SK-N-SH (cell line): ENCODE results near the gene PERM1. TPM values are rescaled to one million over a fixed set of nuclear protein-coding genes. Genes with fewer than 3 reads are reported as not detected.

ENCODE experiments used
- CTCF ChIA-PET: fragments of 300-600, 350-600 bp; formaldehyde crosslinking; extraction: SDS; loops from one replicate; lab custom pipeline; 2021; lab: Yijun Ruan, JAX
- POLR2A ChIA-PET: fragments of 350-600 bp; sonication (Branson Sonifier 250); formaldehyde crosslinking; extraction: SDS; loops from one replicate; lab custom pipeline; 2020; ENCODE audit warnings: antibody characterized with exemption, inconsistent platforms; lab: Yijun Ruan, JAX
- DNase-seq: peaks from one replicate; pipeline ENCODE4 v3.0.0; 2012
- H2AFZ ChIP-seq: fragments of 200-600 bp; sonication (generic); 2 replicates; pipeline ENCODE4 v1.8.1; 2016; ENCODE audit warnings: antibody characterized with exemption, mild to moderate bottlenecking, low read depth
- H3F3A ChIP-seq: fragments of 200-600 bp; sonication (generic); replicated peaks from 2 replicates; pipeline ENCODE3; 2016; ENCODE audit warnings: antibody characterized with exemption, mild to moderate bottlenecking; ENCODE audit not compliant: insufficient read depth
- H3K27ac ChIP-seq, 2 experiments: fragments of 200-500 bp in 1 of 2; fragments of 200-600 bp in 1 of 2; sonication (Bioruptor generic) in 1 of 2; sonication (generic), shearing (Covaris generic) in 1 of 2; 2 replicates each; pipeline versions ENCODE4 v1.5.1 to v1.6.1; 2014 to 2016; ENCODE audit warnings: low read depth in 2 of 2, inconsistent platforms in 1 of 2, low read length in 1 of 2, mild to moderate bottlenecking in 1 of 2, mixed read lengths in 1 of 2
- H3K27me3 ChIP-seq: fragments of 200-600 bp; sonication (generic), shearing (Covaris generic); 2 replicates; pipeline ENCODE4 v1.6.1; 2016; ENCODE audit warnings: mixed run types; ENCODE audit not compliant: insufficient read depth
- H3K36me3 ChIP-seq, 2 experiments: fragments of 200-500 bp in 1 of 2; fragments of 200-600 bp in 1 of 2; sonication (Bioruptor generic) in 1 of 2; sonication (generic) in 1 of 2; replicated peaks in 1 of 2; 2 replicates each; pipeline versions ENCODE3 to v1.5.1; 2014 to 2016; ENCODE audit warnings: low read length in 1 of 2, mild to moderate bottlenecking in 1 of 2; ENCODE audit not compliant: insufficient read depth in 2 of 2, control insufficient read depth in 1 of 2
- H3K4me1 ChIP-seq, 2 experiments: fragments of 200-500 bp in 1 of 2; fragments of 200-600 bp in 1 of 2; sonication (Bioruptor generic) in 1 of 2; sonication (generic), shearing (Covaris generic) in 1 of 2; 2 replicates each; pipeline versions ENCODE4 v1.5.1 to v1.6.1; 2014 to 2016; ENCODE audit warnings: low read depth in 1 of 2, low read length in 1 of 2, mixed run types in 1 of 2; ENCODE audit not compliant: insufficient read depth in 2 of 2, control insufficient read depth in 1 of 2
- H3K4me2 ChIP-seq: fragments of 200-600 bp; sonication (generic), shearing (Covaris generic); 2 replicates; pipeline ENCODE4 v1.6.1; 2017; ENCODE audit warnings: mixed run types
- H3K4me3 ChIP-seq, 2 experiments: fragments of 200-500 bp in 1 of 2; fragments of 200-600 bp in 1 of 2; sonication (Bioruptor generic) in 1 of 2; sonication (generic), shearing (Covaris generic) in 1 of 2; 2 replicates each; pipeline versions ENCODE4 v1.5.1 to v1.8.1; 2014 to 2016; ENCODE audit warnings: low read depth in 2 of 2, inconsistent platforms in 1 of 2, low read length in 1 of 2, mild to moderate bottlenecking in 1 of 2, mixed read lengths in 1 of 2, moderate library complexity in 1 of 2
- H3K79me2 ChIP-seq: fragments of 200-600 bp; sonication (generic); 2 replicates; pipeline ENCODE4 v1.8.1; 2017; ENCODE audit warnings: mild to moderate bottlenecking; ENCODE audit not compliant: insufficient read depth
- H3K9ac ChIP-seq: fragments of 200-600 bp; sonication (generic); 2 replicates; pipeline ENCODE4 v1.6.1; 2017; ENCODE audit warnings: mixed run types
- H3K9me2 ChIP-seq: fragments of 200-600 bp; sonication (generic); 2 replicates; pipeline ENCODE4 v1.6.1; 2017; ENCODE audit warnings: mixed run types
- H3K9me3 ChIP-seq: fragments of 200-600 bp; sonication (generic); 2 replicates; pipeline ENCODE4 v1.6.1; 2017; ENCODE audit warnings: mixed run types, mild to moderate bottlenecking, moderate library complexity
- H4K20me1 ChIP-seq: fragments of 200-600 bp; sonication (generic); 2 replicates; pipeline ENCODE4 v1.6.1; 2017; ENCODE audit warnings: mild to moderate bottlenecking, mixed run types; ENCODE audit not compliant: insufficient read depth
- CHD2 ChIP-seq: fragments of 150-350 bp; IDR thresholded peaks from 2 replicates; pipeline ENCODE4 v1.6.1; 2018; ENCODE audit warnings: low read length; ENCODE audit not compliant: partially characterized antibody
- ELF1 ChIP-seq: IDR thresholded peaks from 2 replicates; pipeline ENCODE4 v1.4.0; 2012
- EZH2phosphoT487 ChIP-seq: fragments of 200-600 bp; sonication (generic); IDR thresholded peaks from 2 replicates; pipeline ENCODE4 v1.6.1; 2017; ENCODE audit warnings: low read depth, mixed run types, mild to moderate bottlenecking, antibody characterized with exemption, moderate library complexity, borderline replicate concordance
- FOSL2 ChIP-seq: IDR thresholded peaks from 2 replicates; pipeline ENCODE4 v1.4.0; 2012; ENCODE audit warnings: low read depth, mild to moderate bottlenecking, moderate library complexity, borderline replicate concordance
- FOXM1 ChIP-seq: IDR thresholded peaks from 2 replicates; pipeline ENCODE4 v1.4.0; 2012; ENCODE audit warnings: low read depth, mild to moderate bottlenecking
- GATA2 ChIP-seq: sonication (generic); formaldehyde crosslinking; IDR thresholded peaks from 2 replicates; pipeline ENCODE4 v1.5.0; 2020; ENCODE audit warnings: mild to moderate bottlenecking, missing genetic modification reagents
- MAX ChIP-seq: IDR thresholded peaks from 2 replicates; pipeline ENCODE4 v1.4.0; 2012; ENCODE audit warnings: low read depth
- NFIC ChIP-seq: IDR thresholded peaks from 2 replicates; pipeline ENCODE4 v1.4.0; 2012; ENCODE audit warnings: borderline replicate concordance
- NRF1 ChIP-seq: IDR thresholded peaks from 2 replicates; pipeline ENCODE4 v1.6.1; 2012; ENCODE audit warnings: low read depth, mild to moderate bottlenecking, low read length
- RCOR1 ChIP-seq: fragments of 150-350 bp; IDR thresholded peaks from 2 replicates; pipeline ENCODE4 v1.6.1; 2017; ENCODE audit warnings: antibody characterized with exemption, low read length
- REST ChIP-seq: IDR thresholded peaks from 2 replicates; pipeline ENCODE4 v1.6.1; 2012; ENCODE audit warnings: mild to moderate bottlenecking, low read depth, low read length, moderate library complexity
- RFX5 ChIP-seq: IDR thresholded peaks from 2 replicates; pipeline ENCODE4 v1.6.1; 2012; ENCODE audit warnings: mild to moderate bottlenecking, improper control_type of control experiment, low read length
- RXRA ChIP-seq: IDR thresholded peaks from 2 replicates; pipeline ENCODE4 v1.4.0; 2012; ENCODE audit warnings: low read depth, mild to moderate bottlenecking, borderline replicate concordance
- SMC3 ChIP-seq: IDR thresholded peaks from 2 replicates; pipeline ENCODE4 v1.6.1; 2012; ENCODE audit warnings: low read depth, low read length, improper control_type of control experiment
- TAF1 ChIP-seq: IDR thresholded peaks from 2 replicates; pipeline ENCODE4 v1.6.1; 2012; ENCODE audit warnings: low read depth, mild to moderate bottlenecking, low read length, moderate library complexity, borderline replicate concordance
- TEAD4 ChIP-seq: IDR thresholded peaks from 2 replicates; pipeline ENCODE4 v1.4.0; 2012; ENCODE audit warnings: mild to moderate bottlenecking, borderline replicate concordance; ENCODE audit not compliant: insufficient read depth
- ZBTB33 ChIP-seq: IDR thresholded peaks from 2 replicates; pipeline ENCODE4 v1.4.0; 2012; ENCODE audit warnings: low read depth, borderline replicate concordance
- WGBS: methylation state at CpG from one replicate; pipeline ENCODE4 v1.1.6; 2017; ENCODE audit warnings: low lambda C conversion rate; 5-methylcytosine and 5-hydroxymethylcytosine counted together
- polyA plus RNA-seq, 3 experiments: library from polyadenylated mRNA; depleted of rRNA; stranded (reverse); fragments of >200 nt; gene quantifications; 2 replicates each; pipeline ENCODE4 v1.2.3, GENCODE V29; 2012
- TF ChIP-seq, protein P1 (sequence below): IDR thresholded peaks from 2 replicates; pipeline ENCODE4; 2012
- TF ChIP-seq, protein P2 (sequence below): fragments of 150-350 bp; IDR thresholded peaks from 2 replicates; pipeline ENCODE4 v1.6.1; 2016; ENCODE audit warnings: mild to moderate bottlenecking, low read depth, low read length
- TF ChIP-seq, protein P3 (sequence below): fragments of 200-600 bp; sonication (generic); IDR thresholded peaks from 2 replicates; pipeline ENCODE4 v1.6.1; 2017; ENCODE audit warnings: antibody characterized with exemption, mild to moderate bottlenecking, moderate library complexity

Gene PERM1
- polyA plus RNA-seq, 1 of the 3 experiments (the other 2 are of a cell fraction): 0.25 TPM

- no peak overlapping the region for H2AFZ ChIP-seq
- no peaks in the 10 kb centered on the region for H3K36me3 ChIP-seq
- no peak overlapping the region for H3K4me3 ChIP-seq
- WGBS: 65% methylated on average over 18 of the region's 37 CpGs
- no peaks in the 10 kb centered on the region for H3K9me3 ChIP-seq
- no peaks in the 10 kb centered on the region for H3K9me2 ChIP-seq
- H3K27ac ChIP-seq: no peak overlapping the region
- H3F3A ChIP-seq: peaks cover 8% of the 10 kb centered on the region
- no peaks in the 10 kb centered on the region for H3K79me2 ChIP-seq
- H3K4me1 ChIP-seq: peaks cover 0 to 24% of the 10 kb centered on the region in 2 experiments; a peak in 1 of 4 replicates
- TF ChIP-seq TEAD4: no peak
- TF ChIP-seq, protein P1, sequence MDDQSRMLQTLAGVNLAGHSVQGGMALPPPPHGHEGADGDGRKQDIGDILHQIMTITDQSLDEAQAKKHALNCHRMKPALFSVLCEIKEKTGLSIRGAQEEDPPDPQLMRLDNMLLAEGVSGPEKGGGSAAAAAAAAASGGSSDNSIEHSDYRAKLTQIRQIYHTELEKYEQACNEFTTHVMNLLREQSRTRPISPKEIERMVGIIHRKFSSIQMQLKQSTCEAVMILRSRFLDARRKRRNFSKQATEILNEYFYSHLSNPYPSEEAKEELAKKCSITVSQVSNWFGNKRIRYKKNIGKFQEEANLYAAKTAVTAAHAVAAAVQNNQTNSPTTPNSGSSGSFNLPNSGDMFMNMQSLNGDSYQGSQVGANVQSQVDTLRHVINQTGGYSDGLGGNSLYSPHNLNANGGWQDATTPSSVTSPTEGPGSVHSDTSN: no peak
- TF ChIP-seq GATA2 (CRISPR knock-in tag): no peak
- no peak for TF ChIP-seq SMC3
- TF ChIP-seq RCOR1: no peak
- TF ChIP-seq ZBTB33: no peak
- no peak for TF ChIP-seq FOSL2
- TF ChIP-seq ELF1: no peak
- no peak for TF ChIP-seq TAF1
- no peak for TF ChIP-seq RFX5
- TF ChIP-seq MAX: no peak
- no peak for TF ChIP-seq FOXM1
- no peak for TF ChIP-seq NRF1
- TF ChIP-seq, protein P2, sequence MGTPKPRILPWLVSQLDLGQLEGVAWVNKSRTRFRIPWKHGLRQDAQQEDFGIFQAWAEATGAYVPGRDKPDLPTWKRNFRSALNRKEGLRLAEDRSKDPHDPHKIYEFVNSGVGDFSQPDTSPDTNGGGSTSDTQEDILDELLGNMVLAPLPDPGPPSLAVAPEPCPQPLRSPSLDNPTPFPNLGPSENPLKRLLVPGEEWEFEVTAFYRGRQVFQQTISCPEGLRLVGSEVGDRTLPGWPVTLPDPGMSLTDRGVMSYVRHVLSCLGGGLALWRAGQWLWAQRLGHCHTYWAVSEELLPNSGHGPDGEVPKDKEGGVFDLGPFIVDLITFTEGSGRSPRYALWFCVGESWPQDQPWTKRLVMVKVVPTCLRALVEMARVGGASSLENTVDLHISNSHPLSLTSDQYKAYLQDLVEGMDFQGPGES: no peak
- no peak for TF ChIP-seq EZH2phosphoT487
- no peak for TF ChIP-seq NFIC
- TF ChIP-seq, protein P3, sequence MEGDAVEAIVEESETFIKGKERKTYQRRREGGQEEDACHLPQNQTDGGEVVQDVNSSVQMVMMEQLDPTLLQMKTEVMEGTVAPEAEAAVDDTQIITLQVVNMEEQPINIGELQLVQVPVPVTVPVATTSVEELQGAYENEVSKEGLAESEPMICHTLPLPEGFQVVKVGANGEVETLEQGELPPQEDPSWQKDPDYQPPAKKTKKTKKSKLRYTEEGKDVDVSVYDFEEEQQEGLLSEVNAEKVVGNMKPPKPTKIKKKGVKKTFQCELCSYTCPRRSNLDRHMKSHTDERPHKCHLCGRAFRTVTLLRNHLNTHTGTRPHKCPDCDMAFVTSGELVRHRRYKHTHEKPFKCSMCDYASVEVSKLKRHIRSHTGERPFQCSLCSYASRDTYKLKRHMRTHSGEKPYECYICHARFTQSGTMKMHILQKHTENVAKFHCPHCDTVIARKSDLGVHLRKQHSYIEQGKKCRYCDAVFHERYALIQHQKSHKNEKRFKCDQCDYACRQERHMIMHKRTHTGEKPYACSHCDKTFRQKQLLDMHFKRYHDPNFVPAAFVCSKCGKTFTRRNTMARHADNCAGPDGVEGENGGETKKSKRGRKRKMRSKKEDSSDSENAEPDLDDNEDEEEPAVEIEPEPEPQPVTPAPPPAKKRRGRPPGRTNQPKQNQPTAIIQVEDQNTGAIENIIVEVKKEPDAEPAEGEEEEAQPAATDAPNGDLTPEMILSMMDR: no peak
- TF ChIP-seq REST: no peak
- TF ChIP-seq CHD2: no peak
- TF ChIP-seq RXRA: no peak
- H4K20me1 ChIP-seq: no peaks in the 10 kb centered on the region
- POLR2A ChIA-PET: no interaction called here
- CTCF ChIA-PET: interaction anchor here (0.9 to 1.0 kb wide), 2 partner anchors 22 to 49 kb away, joined by 3 read pairs; no protein-coding TSS in a partner anchor
- no peak for DNase-seq
- H3K4me2 ChIP-seq: no peak overlapping the region
- no peak overlapping the region for H3K9ac ChIP-seq
- H3K27me3 ChIP-seq: no peaks in the 10 kb centered on the region
Observed at GRCh38 chr1:934991-935750, 46.7 kb downstream of the PERM1 start.
